H1 (cell line): ENCODE data around the gene ATP13A3.

Experiments
- CREB1 ChIP-seq: IDR thresholded peaks from 2 replicates; pipeline ENCODE4 v1.6.1; 2012; ENCODE audit warnings: inconsistent platforms
- CTCF ChIP-seq, 3 experiments: IDR thresholded peaks; 1 replicate in 2 of 3; 2 replicates in 1 of 3; pipeline versions ENCODE4 v1.5.1 to v1.6.1; 2011; ENCODE audit warnings: low read length in 3 of 3, mild to moderate bottlenecking in 3 of 3, inconsistent platforms in 2 of 3, low read depth in 1 of 3, moderate library complexity in 1 of 3; ENCODE audit not compliant: insufficient read depth in 1 of 3; ENCODE audit errors: control extremely low read depth in 1 of 3
- EP300 ChIP-seq, 2 experiments: IDR thresholded peaks; 1 replicate in 1 of 2; 2 replicates in 1 of 2; pipeline ENCODE4 v1.6.1; 2011 to 2012; ENCODE audit warnings: low read depth in 2 of 2, low read length in 2 of 2, mild to moderate bottlenecking in 2 of 2, borderline replicate concordance in 1 of 2, inconsistent platforms in 1 of 2, moderate library complexity in 1 of 2
- EZH2 ChIP-seq: fragments of 200-600 bp; sonication (generic); IDR thresholded peaks from 2 replicates; pipeline ENCODE4 v1.7.1; 2012; ENCODE audit warnings: low read depth, mild to moderate bottlenecking, moderate library complexity, low read length, inconsistent platforms; ENCODE audit not compliant: severe bottlenecking
- GABPA ChIP-seq: IDR thresholded peaks from 2 replicates; pipeline ENCODE4 v1.6.1; 2011; ENCODE audit warnings: mild to moderate bottlenecking, low read length, moderate library complexity, borderline replicate concordance; ENCODE audit not compliant: insufficient read depth
- JUND ChIP-seq: IDR thresholded peaks from 2 replicates; pipeline ENCODE4 v1.6.1; 2011; ENCODE audit warnings: mild to moderate bottlenecking, improper control_type of control experiment, low read length
- NANOG ChIP-seq: IDR thresholded peaks from 2 replicates; pipeline ENCODE4 v1.6.1; 2011; ENCODE audit warnings: low read length, low read depth, mild to moderate bottlenecking, inconsistent platforms; ENCODE audit not compliant: insufficient read depth, poor library complexity, severe bottlenecking
- POLR2A ChIP-seq, 2 experiments: IDR thresholded peaks; 1 replicate in 1 of 2; 2 replicates in 1 of 2; pipeline ENCODE4 v1.6.1; 2011; ENCODE audit warnings: low read depth in 2 of 2, low read length in 2 of 2, mild to moderate bottlenecking in 2 of 2; ENCODE audit errors: control extremely low read depth in 1 of 2
- POLR2AphosphoS5 ChIP-seq: IDR thresholded peaks from 2 replicates; pipeline ENCODE4 v1.6.1; 2011; ENCODE audit warnings: low read depth, low read length
- RFX5 ChIP-seq: IDR thresholded peaks from 2 replicates; pipeline ENCODE4 v1.6.1; 2011; ENCODE audit warnings: low read depth, low read length, improper control_type of control experiment, borderline replicate concordance
- SP1 ChIP-seq: IDR thresholded peaks from 2 replicates; pipeline ENCODE4 v1.6.1; 2011; ENCODE audit warnings: low read depth, low read length
- SUZ12 ChIP-seq: fragments of 200-600 bp; sonication (generic); IDR thresholded peaks from 2 replicates; pipeline ENCODE4 v1.6.1; 2012; ENCODE audit warnings: mild to moderate bottlenecking, inconsistent platforms, low read length, moderate library complexity, mixed read lengths
- USF2 ChIP-seq: IDR thresholded peaks from 2 replicates; pipeline ENCODE4 v1.6.1; 2011; ENCODE audit warnings: low read length, improper control_type of control experiment

GRCh38 chr3:194481103-194481502 lies 5.7 kb downstream of the ATP13A3 start:
- no peak for TF ChIP-seq POLR2A (IDR thresholded peaks at IDR 0.05; ENCODE audit: control extremely low read depth in 1 of 2, low read depth in 2 of 2, low read length in 2 of 2)
- no peak for TF ChIP-seq CTCF (IDR thresholded peaks at IDR 0.05; ENCODE audit: control extremely low read depth in 1 of 3, insufficient read depth in 1 of 3, low read depth in 1 of 3, low read length in 3 of 3)
- TF ChIP-seq USF2, result no peak
- no peak for TF ChIP-seq GABPA
- no peak for TF ChIP-seq SP1
- no peak for TF ChIP-seq POLR2AphosphoS5
- TF ChIP-seq CREB1, result no peak
- TF ChIP-seq EP300 (IDR thresholded peaks at IDR 0.05; ENCODE audit: borderline replicate concordance in 1 of 2, low read depth in 2 of 2, low read length in 2 of 2), result no peak
- no peak for TF ChIP-seq EZH2
- TF ChIP-seq NANOG, result no peak
- TF ChIP-seq RFX5, result no peak
- no peak for TF ChIP-seq JUND
- no peak for TF ChIP-seq SUZ12
